Left ventricle myocardium superior (tissue), 1 donor: ENCODE data around the gene ZNF226. TPM values are rescaled to one million over a fixed set of nuclear protein-coding genes. Genes with fewer than 3 reads are reported as not detected.
A peak's percentile ranks its signal among the peaks of the same experiment; 100 is the strongest.
"Not testable (repeated sequence)": the region's sequence is repeated elsewhere in the genome, so short reads cannot be mapped to it uniquely, and the experiment has no call there.

Experiments used
- ATAC-seq: fragments of 200-7000 bp; cut with Tn5 transposase; one replicate; pipeline ENCODE4 v1.9.1; 2020; ENCODE audit warnings: mild to moderate bottlenecking, moderate library complexity
- DNase-seq: peaks from one replicate; pipeline ENCODE4 v3.0.0-alpha.2; 2020
- intact Hi-C: fragments of 100-400 bp; cut with micrococcal nuclease; formaldehyde crosslinking; loops from one replicate; pipeline ENCODE4 v1.11.0; 2022
- total RNA-seq: library from RNA; stranded (reverse); fragmentation: NEBNext Ultra II Directional; extraction: Animal tissue kit (Norgen Biotek cat#: 25700); gene quantifications from one replicate; pipeline ENCODE4 v1.2.1, GENCODE V29; 2021
- donor health status: DM: no; HTN: yes; CAD: no; lungs with severe emphysema.

Gene ZNF226
- total RNA-seq, 1 donor from 2014 or later = 19.9 TPM

DNA sequence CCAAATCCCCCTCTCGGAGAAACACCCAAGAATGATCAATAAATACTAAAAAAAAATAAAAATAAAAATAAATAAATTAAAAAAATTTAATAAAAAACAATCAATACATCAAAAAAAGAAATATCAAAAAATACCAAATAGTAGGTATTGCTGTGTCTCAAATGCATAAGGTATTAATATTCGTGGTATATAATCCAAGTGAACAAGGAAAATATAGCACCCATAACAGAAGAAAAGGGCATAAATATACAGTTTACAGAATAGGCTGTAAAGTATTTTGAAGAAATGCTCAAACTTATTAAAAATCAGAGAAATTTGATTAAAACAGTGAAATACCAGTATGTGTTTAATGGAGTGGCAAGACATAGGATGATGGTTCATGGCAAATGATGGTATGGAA, 39.9 kb downstream of the ZNF226 start:
- intact Hi-C loops = no loop called here
- DNase-seq (no peak), ATAC-seq (no peak)

DNA sequence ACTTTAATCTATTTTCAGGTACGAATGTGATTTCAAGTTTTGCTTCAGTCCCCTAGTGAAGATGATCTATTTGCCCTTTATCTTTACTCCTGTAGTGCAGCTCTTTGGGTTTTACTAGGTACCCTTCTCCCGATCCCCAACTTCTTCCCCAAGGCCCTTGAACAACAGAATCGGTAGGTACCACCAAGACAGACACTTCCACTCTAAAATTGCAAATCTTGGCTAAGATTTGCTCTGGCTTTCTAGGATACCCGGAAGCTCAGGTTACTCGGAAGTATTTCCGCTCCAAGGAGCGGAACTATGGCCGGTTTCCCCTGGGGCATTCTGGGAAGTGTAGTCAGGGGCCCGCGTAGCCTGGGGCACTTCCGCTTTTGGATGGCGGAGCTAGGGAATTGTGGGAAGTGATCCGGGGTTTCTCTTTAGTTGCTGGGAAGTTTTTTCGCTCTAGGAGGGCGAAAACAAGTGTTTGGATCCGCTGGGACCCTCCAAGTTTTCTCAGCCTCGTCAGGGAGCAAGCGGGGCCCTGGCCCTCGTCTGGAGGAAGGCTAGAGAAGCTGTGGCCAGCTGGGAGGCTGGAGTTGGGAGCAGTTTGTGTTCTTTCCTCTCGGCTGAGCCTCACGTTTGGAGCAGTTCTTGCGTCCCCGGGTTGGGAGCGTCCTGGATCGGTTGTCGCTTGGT, 42.4 kb downstream of the ZNF226 start:
- DNase-seq (peak; percentile 89), ATAC-seq (peak; percentile 96)
- intact Hi-C loops = no loop called here

DNA sequence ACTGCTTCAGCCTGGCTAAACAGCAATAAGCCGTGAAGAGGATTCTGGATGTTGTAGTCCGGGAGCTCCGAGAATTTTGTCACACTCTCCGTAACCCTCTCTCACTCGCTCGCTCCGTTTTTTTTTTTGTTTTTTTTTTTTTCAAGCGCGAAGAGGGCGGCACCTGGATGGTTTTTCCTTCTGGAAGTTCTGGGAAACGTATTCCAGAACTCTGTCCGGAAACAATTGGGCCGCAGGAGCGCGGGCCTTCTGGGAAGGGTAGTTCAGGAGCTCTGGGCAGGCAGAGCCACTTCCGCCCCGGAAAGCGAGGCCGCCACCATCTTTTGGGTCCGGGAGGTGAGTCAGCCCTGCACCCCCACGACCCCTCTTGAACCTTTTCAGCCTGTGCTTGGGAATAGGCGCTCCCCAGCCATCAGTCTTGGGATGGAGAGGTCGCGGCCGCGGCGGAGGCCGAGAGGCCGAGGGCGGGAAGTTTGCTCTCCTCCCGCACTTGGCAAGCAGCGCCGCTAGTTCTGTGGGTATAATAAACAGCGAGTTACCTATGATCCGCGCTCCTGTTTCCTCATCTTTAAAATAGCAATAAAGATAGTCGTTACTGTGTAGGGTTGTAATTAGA, 47.5 kb downstream of the ZNF226 start, which contains the start of gene ZNF227:
Gene ZNF227, plus strand, starts transcription at position 283 of the 616 bp plus-strand sequence. CDS start 5,261 bp downstream, outside the sequence.
- intact Hi-C loops = no loop called here
- ATAC-seq = peak; percentile 97
- peak; percentile 94 for DNase-seq

DNA sequence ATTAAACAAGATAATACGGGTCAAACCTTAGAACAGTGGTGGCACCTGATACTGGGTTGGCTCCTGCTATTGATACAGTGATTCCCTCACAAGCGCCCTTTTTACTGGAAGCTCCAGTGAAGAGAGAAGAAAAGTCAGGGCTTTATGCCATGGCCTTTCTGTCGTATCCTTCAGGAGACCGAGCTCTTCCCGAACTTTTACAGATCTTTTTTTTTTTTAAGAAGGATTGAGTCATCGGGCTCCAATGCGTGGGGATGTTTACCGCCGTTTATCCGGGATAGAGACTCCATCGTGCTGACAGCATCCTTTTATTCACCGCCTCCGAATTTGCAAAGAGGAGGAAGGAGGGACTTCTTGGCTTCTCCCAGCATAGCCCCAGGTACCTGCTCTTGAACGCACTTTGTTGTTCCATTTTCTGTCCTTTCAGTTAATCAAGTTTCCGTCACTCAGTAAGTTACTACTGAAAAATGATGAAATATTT, 48.0 kb downstream of the ZNF226 start:
- no peak for DNase-seq
- ATAC-seq = peak; percentile 23

DNA sequence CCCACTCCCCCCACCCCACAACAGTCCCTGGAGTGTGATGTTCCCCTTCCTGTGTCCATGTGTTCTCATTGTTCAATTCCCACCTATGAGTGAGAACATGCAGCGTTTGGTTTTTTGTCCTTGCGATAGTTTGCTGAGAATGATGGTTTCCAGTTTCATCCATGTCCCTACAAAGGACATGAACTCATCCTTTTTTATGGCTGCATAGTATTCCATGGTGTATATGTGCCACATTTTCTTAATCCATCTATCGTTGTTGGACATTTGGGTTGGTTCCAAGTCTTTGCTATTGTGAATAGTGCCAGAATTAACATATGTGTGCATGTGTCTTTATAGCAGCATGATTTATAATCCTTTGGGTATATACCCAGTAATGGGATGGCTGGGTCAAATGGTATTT, 55.0 kb downstream of the ZNF226 start:
- DNase-seq, ATAC-seq, intact Hi-C loops: not testable (repeated sequence)

More for the DNA sequence above, 48.0 kb downstream of the ZNF226 start:
- intact Hi-C loops = no loop called here

DNA sequence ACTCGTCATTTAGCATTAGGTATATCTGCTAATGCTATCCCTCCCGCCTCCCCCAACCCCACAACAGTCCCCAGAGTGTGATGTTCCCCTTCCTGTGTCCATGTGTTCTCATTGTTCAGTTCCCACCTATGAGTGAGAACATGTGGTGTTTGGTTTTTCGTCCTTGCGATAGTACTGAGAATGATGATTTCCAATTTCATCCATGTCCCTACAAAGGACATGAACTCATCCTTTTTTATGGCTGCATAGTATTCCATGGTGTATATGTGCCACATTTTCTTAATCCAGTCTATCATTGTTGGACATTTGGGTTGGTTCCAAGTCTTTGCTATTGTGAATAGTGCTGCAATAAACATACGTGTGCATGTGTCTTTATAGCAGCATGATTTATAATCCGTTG, 55.9 kb downstream of the ZNF226 start:
- intact Hi-C loops, ATAC-seq, DNase-seq: not testable (repeated sequence)

DNA sequence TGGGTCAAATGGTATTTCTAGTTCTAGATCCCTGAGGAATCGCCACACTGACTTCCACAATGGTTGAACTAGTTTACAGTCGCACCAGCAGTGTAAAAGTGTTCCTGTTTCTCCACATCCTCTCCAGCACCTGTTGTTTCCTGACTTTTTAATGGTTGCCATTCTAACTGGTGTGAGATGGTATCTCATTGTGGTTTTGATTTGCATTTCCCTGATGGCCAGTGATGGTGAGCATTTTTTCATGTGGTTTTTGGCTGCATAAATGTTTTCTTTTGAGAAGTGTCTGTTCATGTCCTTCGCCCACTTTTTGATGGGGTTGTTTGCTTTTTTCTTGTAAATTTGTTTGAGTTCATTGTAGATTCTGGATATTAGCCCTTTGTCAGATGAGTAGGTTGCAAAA, 56.4 kb downstream of the ZNF226 start:
- DNase-seq, ATAC-seq, intact Hi-C loops: not testable (repeated sequence)

Other genes starting within 250 kb of the ZNF226 start
- gene ZNF45, start 229.8 kb upstream of the ZNF226 start, total RNA-seq = 8.9 TPM
- gene ZNF221, start 213.9 kb upstream of the ZNF226 start, total RNA-seq = 4.3 TPM
- gene ZNF155, start 180.9 kb upstream of the ZNF226 start, total RNA-seq = 8.9 TPM
- 3.0 TPM for gene ZNF230, start 162.1 kb upstream of the ZNF226 start, total RNA-seq
- 3.5 TPM for gene ZNF222, start 139.7 kb upstream of the ZNF226 start, total RNA-seq
- 2.3 TPM for gene ZNF223, start 113.1 kb upstream of the ZNF226 start, total RNA-seq
- gene ZNF284, start 92.9 kb upstream of the ZNF226 start, total RNA-seq = 1.8 TPM
- 15.5 TPM for gene ZNF224, start 70.7 kb upstream of the ZNF226 start, total RNA-seq
- gene ZNF225, start 51.7 kb upstream of the ZNF226 start, total RNA-seq = 2.6 TPM
- gene ZNF234, start 23.5 kb upstream of the ZNF226 start, total RNA-seq = 14.3 TPM
- 11.5 TPM for gene ZNF227, start 47.4 kb downstream of the ZNF226 start, total RNA-seq
- gene ZNF233, start 94.8 kb downstream of the ZNF226 start, total RNA-seq = 6.5 TPM
- 4.5 TPM for gene ZNF235, start 139.9 kb downstream of the ZNF226 start, total RNA-seq
- gene ZNF112, start 191.6 kb downstream of the ZNF226 start, total RNA-seq = 5.4 TPM
- 5.5 TPM for gene ZNF285, start 236.5 kb downstream of the ZNF226 start, total RNA-seq